AML-193 (cell line): ENCODE measurements around the gene TDRD12.
"Not testable (repeated sequence)": the region's sequence is repeated elsewhere in the genome, so short reads cannot be mapped to it uniquely, and the experiment has no call there.

ENCODE experiments used
- DNase-seq, 2 experiments: peaks; one replicate each; lab custom pipeline; 2025; lab: John Stamatoyannopoulos, UW

TDRD12 gene

DNA sequence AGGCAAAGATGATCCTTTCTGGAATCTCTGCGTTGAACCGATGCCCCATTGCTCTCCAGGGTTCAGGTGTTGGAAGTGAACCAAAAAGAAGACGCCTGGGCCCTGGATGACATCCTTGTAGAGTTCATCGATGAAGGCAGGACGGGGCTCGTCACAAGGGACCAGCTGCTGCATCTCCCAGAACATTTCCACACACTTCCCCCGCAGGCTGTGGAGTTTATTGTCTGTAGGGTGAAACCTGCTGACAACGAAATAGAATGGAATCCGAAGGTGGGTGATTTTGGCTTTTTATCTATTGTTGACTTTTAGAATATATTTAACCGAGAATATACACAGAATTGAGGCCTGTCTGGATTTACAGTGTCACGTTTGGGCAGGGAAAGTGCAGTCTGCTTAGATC is 91.6 kb downstream of the TDRD12 start:
- no peak for DNase-seq

DNA sequence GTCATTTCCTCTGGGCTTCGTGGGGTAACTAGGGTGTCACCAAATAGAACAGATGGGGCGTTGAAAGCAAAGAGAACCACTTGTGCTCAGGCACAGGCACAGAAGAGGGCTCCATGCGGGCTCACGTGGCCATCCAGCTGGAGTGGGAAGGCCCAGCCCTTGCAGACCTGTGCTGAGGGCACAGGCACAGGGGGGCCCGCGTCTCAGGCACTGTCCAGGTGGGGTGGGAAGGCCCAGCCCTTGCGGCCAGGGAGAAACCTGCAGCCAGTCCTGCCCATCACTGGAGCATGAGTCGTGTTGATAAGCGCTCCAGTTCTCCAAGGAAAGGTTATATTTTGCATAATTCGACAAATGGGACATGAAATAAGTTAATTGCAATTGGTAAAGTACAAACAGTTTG is 92.5 kb downstream of the TDRD12 start:
- no peak for DNase-seq

DNA sequence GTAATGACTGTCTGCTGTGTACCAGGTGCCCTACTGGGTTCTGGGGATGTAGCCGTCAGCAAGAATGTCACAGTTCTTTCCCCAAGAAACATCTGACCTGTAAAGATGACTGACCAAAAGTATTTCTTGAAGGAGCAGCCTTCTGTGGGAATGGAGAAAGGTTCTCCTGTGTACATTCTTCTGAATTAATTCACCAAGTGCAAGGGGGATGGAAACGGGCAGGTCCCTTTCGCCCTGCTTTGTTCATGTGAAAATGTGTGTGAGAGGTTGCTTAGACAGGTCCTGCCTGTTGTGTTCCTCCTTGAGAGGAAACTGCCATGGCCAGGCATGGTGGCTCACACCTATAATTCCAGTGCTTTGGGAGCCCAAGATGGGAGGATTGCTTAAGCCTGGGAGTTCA is 93.0 kb downstream of the TDRD12 start:
- no peak for DNase-seq

DNA sequence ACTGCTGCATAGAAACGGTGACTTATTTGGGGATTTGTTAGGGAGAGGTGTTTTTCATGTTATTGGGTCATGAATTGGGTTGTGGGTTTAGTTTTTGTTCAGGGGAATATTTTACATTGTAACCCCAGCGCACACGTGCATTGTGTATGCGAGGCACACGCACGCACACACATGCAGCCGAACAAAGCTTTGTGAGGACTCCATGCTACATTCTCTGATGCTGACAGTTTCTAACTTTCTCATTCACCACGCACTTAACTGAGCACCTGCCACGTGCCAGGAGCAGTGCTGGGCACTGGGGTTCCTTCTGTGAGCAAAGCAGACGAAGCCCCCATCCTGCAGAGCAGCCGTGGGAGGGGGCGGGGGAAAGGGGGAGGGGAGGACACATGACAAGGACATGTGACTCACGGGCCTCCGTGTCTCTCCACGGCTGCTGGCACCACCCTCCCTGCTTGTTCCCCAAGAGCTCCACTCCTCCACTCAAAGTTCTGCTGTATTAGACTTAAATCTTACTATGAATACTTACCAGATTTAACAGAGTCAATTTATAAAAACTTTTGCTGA is 94.4 kb downstream of the TDRD12 start:
- no peak for DNase-seq

DNA sequence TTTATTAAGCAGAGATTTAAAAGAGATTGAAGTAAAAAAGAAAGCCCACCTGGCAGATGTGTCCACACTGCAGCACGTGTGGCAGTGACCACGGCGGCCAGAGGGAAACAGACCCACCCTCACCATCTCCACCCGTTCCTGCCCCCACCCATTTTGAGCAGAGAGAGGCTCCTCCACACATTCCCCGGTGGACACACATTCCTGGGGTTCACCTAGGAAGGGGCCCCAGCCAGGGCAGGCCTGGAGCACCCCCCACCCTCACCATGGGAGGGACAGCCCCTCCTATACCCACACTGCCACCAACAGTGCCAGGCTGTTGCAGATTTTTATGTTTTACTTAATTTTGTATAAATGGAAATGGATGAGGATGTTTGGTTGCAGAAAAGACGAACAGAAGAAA is 95.1 kb downstream of the TDRD12 start:
- no peak for DNase-seq

DNA sequence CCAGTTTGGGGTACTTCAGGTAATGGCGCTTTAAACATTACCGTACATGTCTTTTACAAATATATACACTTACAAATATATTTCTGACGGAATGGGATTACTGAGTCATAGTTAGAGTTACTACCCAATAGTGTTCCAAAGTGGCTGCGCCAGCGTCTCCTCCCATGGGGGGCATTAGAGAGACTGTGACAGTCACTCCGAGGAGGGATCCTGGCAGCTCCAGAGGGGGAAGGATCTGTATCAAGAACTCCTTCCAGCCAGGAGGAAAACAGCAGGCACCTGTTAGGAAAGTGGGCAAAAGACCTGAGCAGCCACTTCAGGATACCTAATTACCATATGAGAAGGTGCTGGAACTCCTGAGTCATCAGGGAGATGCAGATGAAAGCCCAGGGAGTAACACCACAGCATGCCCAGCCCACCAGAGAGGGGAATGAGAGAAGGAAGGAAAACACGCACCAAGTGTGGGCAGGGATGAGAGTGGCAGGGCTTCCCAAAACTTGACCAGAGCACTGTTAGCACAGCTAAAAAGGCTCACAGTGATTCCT is 97.1 kb downstream of the TDRD12 start:
- DNase-seq, result no peak

DNA sequence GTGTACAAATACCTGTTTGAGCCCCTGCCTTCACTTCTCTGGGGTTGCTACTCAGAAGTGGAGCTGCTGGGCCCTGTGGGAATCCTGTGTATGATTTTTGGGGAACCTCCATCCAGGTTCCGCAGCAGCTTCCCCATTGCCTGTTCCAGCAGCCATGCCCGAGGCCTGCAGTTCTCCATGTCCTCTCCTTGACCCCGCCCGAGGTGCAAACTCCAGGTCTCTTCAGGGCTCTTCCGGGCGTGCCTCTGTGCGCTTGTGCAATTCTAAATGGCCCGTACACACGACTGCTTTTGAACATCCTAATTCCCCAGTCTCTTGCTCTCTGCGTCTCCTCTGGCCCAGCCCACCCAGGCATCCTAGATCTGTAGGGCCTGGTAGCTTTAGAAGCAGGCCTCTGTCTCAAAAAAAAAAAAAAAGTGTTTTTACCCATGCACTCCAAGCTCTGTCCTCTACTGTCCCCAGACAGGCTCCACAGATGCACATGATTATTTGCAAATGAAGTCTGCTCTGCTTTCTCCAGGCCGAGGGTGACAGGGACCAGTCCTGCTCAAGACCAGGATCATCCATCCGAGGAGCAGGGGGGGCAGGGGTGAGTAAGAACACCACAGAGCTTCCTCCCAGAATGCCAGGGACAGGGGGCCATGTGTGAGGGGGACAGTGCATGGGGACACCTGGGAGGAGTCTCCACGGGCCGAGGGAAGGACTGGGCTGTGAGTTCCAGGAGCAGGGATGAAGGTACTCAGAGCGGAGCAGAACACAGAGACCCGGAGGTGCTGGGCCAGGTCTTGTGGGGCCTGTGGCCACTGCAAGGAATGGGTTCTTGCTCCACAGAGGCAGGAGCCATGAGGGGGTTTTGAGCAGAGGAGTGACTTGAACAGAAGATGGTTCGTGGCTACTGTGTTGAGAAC is 98.3 kb downstream of the TDRD12 start:
- DNase-seq, result no peak

DNA sequence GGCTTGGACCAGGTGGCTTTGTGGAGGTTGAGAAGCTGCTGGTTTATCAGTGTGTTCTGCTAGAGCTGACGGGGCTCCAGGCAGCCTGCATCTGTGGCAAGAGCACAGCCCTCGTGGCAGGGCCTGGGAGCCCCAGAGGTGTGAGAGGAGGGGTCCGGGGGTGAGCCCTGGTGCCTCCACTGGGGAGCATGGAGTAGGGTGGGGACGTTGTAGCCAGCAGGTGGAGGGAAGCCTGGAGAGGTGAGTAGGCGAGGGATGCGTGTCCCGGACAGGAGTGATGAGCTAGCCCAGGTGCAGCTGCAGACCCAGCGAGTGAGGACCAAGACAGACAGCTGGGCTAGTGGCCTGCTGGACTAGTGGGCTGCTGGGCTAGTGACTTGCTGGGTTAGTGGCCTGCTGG is 99.0 kb downstream of the TDRD12 start:
- DNase-seq, result no peak

DNA sequence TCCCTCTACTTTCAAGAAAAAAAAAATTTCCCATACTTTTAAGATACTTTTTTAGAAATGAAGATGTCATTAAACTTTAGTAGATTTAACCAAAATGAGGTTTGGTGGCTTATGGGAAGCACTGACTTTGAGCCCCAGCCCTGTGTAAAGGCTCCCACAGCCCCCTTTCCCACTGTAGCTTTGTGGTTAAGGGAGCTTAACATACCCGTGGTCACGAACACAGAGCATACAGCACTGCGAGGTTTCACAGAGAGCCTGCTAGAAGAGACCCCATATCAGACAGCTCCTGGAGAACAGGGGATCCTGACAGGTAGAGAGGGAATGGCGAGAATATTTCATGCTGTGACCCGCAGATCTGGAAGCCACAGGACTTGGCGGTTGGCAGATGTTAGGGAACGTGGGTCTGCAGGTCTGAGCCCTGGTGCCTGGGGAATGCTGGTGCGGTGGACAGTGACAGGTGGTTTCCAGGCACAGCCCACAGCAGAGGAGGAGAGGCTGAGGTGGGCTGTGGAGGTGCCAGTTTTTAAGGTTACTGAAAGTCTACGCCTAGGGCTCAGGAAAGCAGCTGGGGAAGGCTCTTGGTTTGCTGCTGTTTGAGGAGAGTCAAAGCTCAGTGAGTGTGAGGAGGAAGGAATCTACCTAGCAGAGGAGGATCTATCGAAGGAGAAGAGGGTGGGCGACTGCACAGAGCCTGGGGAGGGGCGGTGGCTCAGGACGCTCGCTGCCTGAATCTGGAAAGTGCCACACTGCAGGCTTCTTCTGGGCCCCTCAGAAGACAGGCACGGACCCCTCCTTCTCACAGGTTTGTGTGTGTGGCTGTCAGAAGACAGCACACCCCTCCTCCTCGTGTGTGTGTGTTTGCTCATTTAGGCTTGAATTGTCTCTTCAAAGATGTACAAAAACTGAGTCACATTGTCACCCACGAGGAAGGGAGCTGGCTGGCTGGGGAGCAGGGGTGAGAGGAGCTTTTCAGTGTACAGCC is 100.1 kb downstream of the TDRD12 start:
- DNase-seq, result no peak

DNA sequence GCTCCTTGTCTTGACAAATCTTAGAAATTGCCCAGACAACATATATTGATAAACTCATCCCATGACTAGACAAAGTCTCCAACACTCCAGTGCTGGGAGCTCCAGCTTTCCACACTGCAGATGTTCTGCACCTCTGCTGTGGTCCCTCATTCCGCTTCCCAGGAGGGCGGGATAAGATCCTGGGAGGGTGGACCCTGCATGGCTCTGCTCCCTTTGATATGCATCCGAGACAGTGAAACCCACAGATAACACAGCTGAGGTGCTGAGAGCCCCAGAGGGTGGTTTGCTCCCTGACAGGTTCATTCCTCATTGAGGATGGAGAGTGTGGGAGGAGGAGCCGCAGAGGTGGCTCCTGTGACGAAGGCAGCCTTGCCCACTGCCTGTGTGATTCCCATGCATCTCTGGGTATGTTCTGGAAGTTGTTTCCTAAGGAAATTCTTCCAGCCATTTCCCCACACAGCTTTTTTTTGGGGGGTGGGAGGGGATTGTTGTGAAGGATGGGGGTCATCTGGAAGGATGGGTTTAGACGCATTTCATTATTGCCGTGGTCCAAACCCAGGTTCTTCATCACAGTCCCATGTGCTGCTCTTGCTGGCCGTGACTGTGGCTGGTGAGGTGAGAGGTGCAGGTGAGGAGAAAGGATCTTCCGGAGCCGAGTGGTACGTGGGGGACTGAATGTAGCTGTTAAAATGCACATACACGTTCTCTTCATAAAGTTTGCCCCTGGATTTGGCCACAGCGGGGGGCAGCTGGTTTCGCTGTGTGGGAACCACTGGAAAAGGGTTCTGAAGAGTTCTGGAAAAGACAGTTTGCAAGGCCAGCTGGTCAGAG is 103.6 kb downstream of the TDRD12 start:
- no peak for DNase-seq

DNA sequence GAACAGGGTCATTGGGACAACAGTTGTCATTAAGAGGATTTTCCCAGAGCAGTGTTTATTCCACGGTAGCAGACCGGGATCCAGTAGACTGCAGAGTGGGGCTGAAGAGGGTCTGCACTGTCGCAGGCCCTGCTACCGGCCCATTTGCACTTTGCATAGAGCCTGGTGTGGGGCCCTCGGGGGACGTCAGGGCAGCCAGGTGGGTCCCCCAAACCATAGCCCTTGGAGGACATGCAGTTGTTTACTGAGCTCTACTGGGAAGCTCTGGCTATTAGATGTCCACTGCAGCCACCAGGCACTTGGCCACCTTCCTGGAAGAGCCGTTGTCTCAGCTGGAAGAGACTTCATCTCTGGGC is 104.2 kb downstream of the TDRD12 start:
- DNase-seq, result no peak

DNA sequence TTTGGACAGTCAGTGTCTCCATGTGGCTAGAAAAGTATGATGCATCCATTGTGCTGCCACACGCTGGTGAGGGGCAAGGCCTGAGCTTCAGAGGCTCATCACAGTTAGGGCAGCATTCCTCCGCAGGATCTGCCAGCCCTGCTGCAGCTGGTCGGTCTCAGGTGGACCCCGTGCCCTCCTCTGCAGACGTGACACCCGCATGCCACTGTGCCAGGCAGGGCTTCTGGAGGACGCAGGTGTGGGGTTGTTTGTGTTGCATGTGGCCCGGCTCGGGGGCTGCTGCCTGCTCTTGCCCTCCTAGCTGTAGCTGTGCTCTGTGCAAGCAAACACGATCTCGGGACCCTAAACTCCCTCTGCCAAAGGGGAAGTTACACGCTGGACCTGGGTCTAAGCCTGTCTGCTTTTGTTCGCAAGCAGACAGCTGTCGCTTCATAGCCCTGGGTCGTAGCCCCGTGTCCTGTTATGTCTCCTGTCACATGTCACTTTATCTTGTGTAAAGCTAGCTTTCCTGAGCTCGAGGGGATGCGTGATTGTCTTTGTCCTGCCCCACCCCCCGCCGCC is 104.7 kb downstream of the TDRD12 start:
- no peak for DNase-seq

DNA sequence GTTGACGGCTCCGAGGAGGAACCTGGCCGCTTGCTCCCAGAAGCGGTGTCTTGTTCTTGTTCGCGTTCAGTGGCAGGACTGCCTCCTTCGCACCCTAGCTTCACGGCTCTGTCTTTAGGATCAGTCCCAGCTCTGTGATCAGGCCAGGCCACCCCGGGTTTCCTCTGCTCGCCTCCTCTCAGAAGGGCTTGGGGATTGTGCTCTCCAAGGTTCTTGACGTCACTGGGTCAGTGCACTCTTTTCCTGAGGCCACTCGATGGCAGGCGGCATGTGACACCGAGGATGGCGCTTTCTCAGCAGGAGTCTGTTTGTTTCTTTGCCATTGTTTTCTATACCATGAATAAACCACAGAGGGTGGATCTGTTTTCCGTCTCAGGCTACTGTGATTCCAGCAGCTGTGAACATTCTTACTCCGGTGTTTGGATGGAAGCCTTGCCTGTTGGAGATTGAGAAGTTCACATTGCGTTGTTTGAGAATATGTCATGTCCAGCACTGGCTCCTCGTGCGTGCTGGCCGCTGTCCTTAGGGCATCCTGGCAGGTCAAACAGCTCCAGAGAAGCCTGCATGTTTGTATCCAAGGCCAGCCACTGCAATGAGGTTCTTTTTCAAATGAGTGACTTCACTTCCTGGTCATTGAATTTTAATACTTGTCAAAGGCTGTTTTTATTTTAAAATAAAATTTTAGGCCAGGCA is 105.5 kb downstream of the TDRD12 start:
- DNase-seq, result no peak

DNA sequence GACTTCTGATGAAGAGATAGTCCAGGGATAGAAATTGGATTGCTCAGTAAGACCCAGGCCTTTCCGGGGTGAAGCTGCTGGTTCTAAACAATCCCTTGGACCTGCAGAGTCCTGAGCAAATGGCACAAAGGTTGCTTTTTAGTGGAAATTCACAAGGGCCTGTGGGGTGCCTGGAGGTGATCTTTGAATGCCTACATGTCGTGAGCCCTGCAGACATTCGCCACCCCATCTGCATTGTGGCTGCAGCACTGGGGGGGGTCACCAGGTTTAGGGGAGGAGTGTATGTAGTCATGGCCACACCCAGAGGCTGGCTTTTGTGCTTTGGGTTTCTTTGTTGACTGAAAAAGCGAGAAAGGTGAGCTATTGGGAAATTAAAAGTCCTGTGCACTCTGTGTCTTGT is 108.6 kb downstream of the TDRD12 start:
- DNase-seq, result no peak

DNA sequence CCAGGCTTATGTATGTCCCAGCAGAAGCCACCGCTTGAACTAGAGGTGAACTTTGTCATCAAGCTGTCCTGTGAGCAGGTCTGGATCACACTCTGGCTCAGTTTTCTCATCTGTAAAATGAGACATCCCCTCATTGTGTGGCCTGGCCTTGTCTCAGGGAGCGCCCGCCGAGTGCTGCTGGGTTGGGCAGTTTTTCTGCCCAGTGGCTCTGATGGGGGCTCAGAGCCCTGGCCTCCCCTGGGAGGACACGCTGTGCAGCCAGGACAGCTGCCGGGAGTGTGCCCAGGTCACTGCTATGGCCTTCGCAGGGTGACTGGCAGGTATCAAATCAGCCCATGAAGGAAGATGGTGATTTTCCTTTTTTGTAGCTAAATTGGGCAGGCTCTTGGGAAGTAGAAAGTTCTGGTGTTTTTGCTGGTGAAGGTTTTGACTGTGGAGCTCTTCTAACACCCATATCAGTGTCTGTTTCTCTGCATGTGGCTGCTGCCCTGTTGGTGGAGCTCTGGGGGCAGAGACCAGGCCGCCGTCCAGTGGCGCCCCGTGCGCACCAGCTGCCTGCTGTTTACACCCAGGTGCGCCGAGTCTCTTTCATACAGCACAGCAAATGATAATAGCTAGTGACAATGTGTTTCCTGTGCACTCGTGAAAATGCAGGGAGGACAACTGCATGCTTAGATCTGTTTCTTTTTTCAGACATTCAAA is 109.2 kb downstream of the TDRD12 start:
- DNase-seq, result no peak

DNA sequence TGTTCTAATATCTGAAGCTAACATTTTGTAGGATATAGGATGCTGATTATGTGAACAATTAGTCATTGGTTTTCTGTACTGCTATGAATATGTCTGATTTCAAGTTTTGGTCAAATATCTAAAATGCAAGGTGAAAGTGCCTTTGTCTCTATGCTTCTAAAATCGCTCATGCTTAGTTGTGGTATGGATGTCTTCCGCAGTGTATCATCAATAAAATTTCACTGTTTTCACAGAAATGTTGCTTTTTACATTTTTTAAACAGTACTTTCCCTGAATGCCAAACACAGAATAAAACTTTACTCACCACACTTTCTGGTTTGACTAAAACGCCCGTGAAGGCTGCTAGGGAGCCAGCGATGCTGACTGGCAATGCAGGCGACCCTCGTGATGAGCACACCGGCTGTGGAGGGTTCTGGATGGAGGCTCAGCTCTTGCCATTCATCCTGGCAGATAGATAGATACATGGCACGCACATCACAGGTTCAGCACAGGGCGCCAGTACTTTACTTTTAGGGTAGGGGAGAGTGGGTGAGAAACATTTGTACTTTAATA is 109.9 kb downstream of the TDRD12 start:
- no peak for DNase-seq

DNA sequence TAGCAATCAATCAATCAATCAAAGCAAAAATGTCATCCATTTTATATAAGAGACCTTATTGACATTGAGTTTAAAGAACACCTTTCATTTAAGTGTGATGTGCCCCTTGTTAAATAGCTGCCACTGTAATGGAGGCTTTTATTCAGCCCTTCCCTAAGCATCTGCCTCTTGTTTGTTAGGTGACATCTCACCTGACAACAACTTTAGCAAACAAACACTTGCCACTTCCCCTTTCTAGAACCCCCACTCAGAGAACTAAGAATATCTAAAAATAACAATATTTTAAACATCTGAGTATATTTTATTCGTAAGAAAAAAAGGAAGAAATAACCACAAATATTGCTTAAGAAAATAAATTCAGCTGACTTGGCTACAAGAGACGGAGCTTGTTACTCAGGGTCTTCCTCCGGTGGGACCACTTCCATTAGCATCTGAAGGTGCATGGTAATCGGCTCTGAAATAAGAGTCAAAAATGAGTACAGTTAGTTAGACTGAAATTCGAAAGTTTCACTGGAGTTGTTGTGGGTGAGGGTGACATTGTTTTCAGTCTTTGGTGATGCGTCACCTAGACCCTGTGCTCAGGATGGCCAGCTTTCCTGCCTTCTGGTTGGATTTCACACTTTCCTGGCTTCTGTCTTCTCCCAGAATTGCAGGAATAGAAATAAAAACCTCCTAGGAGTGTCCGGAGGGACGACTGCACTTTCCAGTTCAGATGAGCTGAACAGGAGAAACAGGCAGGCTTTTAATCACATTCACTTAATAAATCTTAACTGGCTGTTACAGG is 110.9 kb downstream of the TDRD12 start:
- DNase-seq, result no peak

DNA sequence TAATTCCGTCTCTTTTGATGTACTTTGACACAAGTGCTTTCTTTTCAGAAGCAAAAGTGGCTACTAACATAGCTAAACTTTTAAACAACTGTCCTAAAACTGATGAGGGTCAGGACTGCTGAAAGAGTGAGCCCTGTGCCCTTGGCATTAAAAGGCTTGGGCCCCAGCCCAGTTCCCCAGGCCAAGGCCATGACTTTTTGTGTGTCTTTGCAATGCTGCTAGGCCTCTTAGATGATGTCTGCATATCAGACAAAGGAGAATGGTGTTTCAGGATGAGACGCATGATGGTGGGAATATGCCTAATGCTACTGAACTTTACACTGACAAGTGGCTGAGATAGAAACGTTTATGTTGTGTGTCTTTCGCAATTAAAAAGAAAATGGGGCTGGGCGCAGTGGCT is 112.0 kb downstream of the TDRD12 start:
- no peak for DNase-seq

DNA sequence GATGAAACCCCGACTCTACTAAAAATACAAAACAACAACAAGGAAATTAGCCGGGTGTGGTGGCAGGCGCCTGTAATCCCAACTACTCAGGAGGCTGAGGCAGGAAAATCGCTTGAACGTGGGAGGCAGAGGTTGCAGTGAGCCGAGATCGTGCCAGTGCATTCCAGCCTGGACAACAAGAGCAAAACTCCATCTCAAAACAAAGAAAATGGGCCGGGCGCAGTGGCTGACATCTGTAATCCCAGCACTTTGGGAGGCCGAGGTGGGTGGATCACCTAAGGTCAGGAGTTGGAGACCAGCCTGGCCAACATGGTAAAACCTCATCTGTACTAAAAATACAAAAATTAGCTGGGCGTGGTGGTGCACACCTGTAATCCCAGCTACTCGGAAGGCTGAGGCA is 112.5 kb downstream of the TDRD12 start:
- DNase-seq, result not testable (repeated sequence)
